ENCODE measurements around the gene POU3F2. TPM values are rescaled to one million over a fixed set of nuclear protein-coding genes. Genes with fewer than 3 reads are reported as not detected.

POU3F2 gene
- total RNA-seq, 4 donors from 2014 or later, result not detected

- 57% methylated on average over 15 to 18 of the region's 18 CpGs for WGBS, 2 donors
- intact Hi-C loops (cut with DNase I; ENCODE audit: low total_unique reads), result loop anchor here (10.0 kb wide), 1 partner anchor 1354 kb away; no protein-coding TSS in a partner anchor
Measured at GRCh38 chr6:98848539-98849242, 14.3 kb downstream of the POU3F2 start.

GRCh38 chr6:98864497-98864896 is 30.1 kb downstream of the POU3F2 start:
- intact Hi-C loops (cut with DNase I; ENCODE audit: low total_unique reads), result no loop called here
- no peak overlapping the region for H3K4me3 ChIP-seq (ENCODE audit: low read depth, poor library complexity, severe bottlenecking)
- TF ChIP-seq, protein P1, sequence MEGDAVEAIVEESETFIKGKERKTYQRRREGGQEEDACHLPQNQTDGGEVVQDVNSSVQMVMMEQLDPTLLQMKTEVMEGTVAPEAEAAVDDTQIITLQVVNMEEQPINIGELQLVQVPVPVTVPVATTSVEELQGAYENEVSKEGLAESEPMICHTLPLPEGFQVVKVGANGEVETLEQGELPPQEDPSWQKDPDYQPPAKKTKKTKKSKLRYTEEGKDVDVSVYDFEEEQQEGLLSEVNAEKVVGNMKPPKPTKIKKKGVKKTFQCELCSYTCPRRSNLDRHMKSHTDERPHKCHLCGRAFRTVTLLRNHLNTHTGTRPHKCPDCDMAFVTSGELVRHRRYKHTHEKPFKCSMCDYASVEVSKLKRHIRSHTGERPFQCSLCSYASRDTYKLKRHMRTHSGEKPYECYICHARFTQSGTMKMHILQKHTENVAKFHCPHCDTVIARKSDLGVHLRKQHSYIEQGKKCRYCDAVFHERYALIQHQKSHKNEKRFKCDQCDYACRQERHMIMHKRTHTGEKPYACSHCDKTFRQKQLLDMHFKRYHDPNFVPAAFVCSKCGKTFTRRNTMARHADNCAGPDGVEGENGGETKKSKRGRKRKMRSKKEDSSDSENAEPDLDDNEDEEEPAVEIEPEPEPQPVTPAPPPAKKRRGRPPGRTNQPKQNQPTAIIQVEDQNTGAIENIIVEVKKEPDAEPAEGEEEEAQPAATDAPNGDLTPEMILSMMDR (IDR thresholded peaks at IDR 0.05), result no peak
- TF ChIP-seq POLR2A (IDR thresholded peaks at IDR 0.05), result no peak
- 95 to 98% methylated on average over 6 of the region's 6 CpGs for WGBS, 2 donors
- no peak for DNase-seq (ENCODE audit: low spot score in 2 of 2)

More at GRCh38 chr6:98848539-98849242, 14.3 kb downstream of the POU3F2 start:
- no peak for DNase-seq (ENCODE audit: low spot score in 2 of 2)
- no peak overlapping the region for H3K4me3 ChIP-seq (ENCODE audit: low read depth, poor library complexity, severe bottlenecking)
- TF ChIP-seq POLR2A (IDR thresholded peaks at IDR 0.05), result no peak
- TF ChIP-seq, protein P1 (IDR thresholded peaks at IDR 0.05), result no peak

GRCh38 chr6:98871057-98871456 is 36.7 kb downstream of the POU3F2 start:
- no peak for TF ChIP-seq POLR2A (IDR thresholded peaks at IDR 0.05)
- intact Hi-C loops (cut with DNase I; ENCODE audit: low total_unique reads), result no loop called here
- no peak for DNase-seq (ENCODE audit: low spot score in 2 of 2)
- WGBS, 2 donors, result 31 to 42% methylated on average over 3 of the region's 3 CpGs
- H3K4me3 ChIP-seq (ENCODE audit: low read depth, poor library complexity, severe bottlenecking), result no peak overlapping the region

- intact Hi-C loops (cut with DNase I; ENCODE audit: low total_unique reads), result no loop called here
- H3K4me3 ChIP-seq (ENCODE audit: low read depth, poor library complexity, severe bottlenecking), result no peak overlapping the region
- DNase-seq (ENCODE audit: low spot score in 2 of 2), result no peak
- TF ChIP-seq, protein P1 (IDR thresholded peaks at IDR 0.05), result no peak
- no peak for TF ChIP-seq POLR2A (IDR thresholded peaks at IDR 0.05)
- WGBS, 2 donors, result 70 to 72% methylated on average over 3 of the region's 3 CpGs
Measured at GRCh38 chr6:98871821-98872220, 37.4 kb downstream of the POU3F2 start.

- DNase-seq (ENCODE audit: low spot score in 2 of 2), result no peak
- no peak overlapping the region for H3K4me3 ChIP-seq (ENCODE audit: low read depth, poor library complexity, severe bottlenecking)
- TF ChIP-seq POLR2A (IDR thresholded peaks at IDR 0.05), result no peak
- TF ChIP-seq, protein P1 (IDR thresholded peaks at IDR 0.05), result no peak
- WGBS, 2 donors, result 91% methylated on average over 2 of the region's 2 CpGs
- intact Hi-C loops (cut with DNase I; ENCODE audit: low total_unique reads), result no loop called here
Measured at GRCh38 chr6:98875375-98875774, 41.0 kb downstream of the POU3F2 start.

- TF ChIP-seq POLR2A (IDR thresholded peaks at IDR 0.05), result no peak
- TF ChIP-seq, protein P1 (IDR thresholded peaks at IDR 0.05), result no peak
- 0 to 76% methylated on average over 1 of the region's 1 CpG for WGBS, 2 donors
- intact Hi-C loops (cut with DNase I; ENCODE audit: low total_unique reads), result no loop called here
- DNase-seq (ENCODE audit: low spot score in 2 of 2), result no peak
- no peak overlapping the region for H3K4me3 ChIP-seq (ENCODE audit: low read depth, poor library complexity, severe bottlenecking)
Measured at GRCh38 chr6:98877250-98877649, 42.9 kb downstream of the POU3F2 start.
